K562 (cell line): ENCODE data around the gene EHBP1L1. TPM values are rescaled to one million over a fixed set of nuclear protein-coding genes. Genes with fewer than 3 reads are reported as not detected.
A peak's percentile ranks its signal among the peaks of the same experiment; 100 is the strongest.

Experiments used
- DPF2 ChIP-seq: fragments of 450-650 bp; IDR thresholded peaks from 2 replicates; pipeline ENCODE4 v1.6.1; 2016
- EZH2 ChIP-seq: IDR thresholded peaks from 2 replicates; pipeline ENCODE4 v1.6.1; 2012; ENCODE audit warnings: low read depth, mild to moderate bottlenecking, inconsistent platforms, low read length, borderline replicate concordance
- HDAC6 ChIP-seq: IDR thresholded peaks from 2 replicates; pipeline ENCODE4 v1.6.1; 2012; ENCODE audit warnings: low read depth, mild to moderate bottlenecking, control low read depth, inconsistent platforms, low read length, moderate library complexity
- HLTF ChIP-seq: fragments of 450-650 bp; IDR thresholded peaks from 2 replicates; pipeline ENCODE4 v1.6.1; 2016
- KDM5B ChIP-seq: fragments of 200-600 bp; sonication (generic); IDR thresholded peaks from 2 replicates; pipeline ENCODE4 v1.6.1; 2012; ENCODE audit warnings: low read depth, mild to moderate bottlenecking, moderate library complexity, low read length, control low read depth, inconsistent platforms; ENCODE audit not compliant: insufficient replicate concordance
- L3MBTL2 ChIP-seq: fragments of 450-650 bp; IDR thresholded peaks from 2 replicates; pipeline ENCODE4 v1.6.1; 2016; ENCODE audit warnings: mild to moderate bottlenecking, moderate library complexity
- PHF8 ChIP-seq: fragments of 200-600 bp; sonication (generic); IDR thresholded peaks from 2 replicates; pipeline ENCODE4 v1.6.1; 2012; ENCODE audit warnings: mixed run types, mild to moderate bottlenecking, inconsistent platforms, low read length, moderate library complexity, borderline replicate concordance
- POLR2AphosphoS5 ChIP-seq: IDR thresholded peaks from 2 replicates; pipeline ENCODE4 v1.6.1; 2011; ENCODE audit warnings: mild to moderate bottlenecking, low read depth, low read length, moderate library complexity; ENCODE audit not compliant: control insufficient read depth, insufficient read depth
- SP1 ChIP-seq: sonication (generic); formaldehyde crosslinking; IDR thresholded peaks from 2 replicates; pipeline ENCODE4 v1.8.1; 2022; ENCODE audit warnings: mild to moderate bottlenecking, missing genetic modification reagents
- SRSF7 ChIP-seq: fragments of 200-400 bp; formaldehyde crosslinking; optimal IDR thresholded peaks from 2 replicates; pipeline ENCODE3; 2017; ENCODE audit warnings: mild to moderate bottlenecking, low read depth, low read length
- TAF15 ChIP-seq: fragments of 200-400 bp; formaldehyde crosslinking; IDR thresholded peaks from 2 replicates; pipeline ENCODE4 v1.6.1; 2017; ENCODE audit warnings: mild to moderate bottlenecking, low read depth, low read length, moderate library complexity
- TEAD2 ChIP-seq: fragments of 450-650 bp; IDR thresholded peaks from 2 replicates; pipeline ENCODE4 v1.6.1; 2016; ENCODE audit warnings: missing genetic modification characterization, control low read depth, missing compliant biosample characterization
- TGIF2 ChIP-seq: sonication (generic); formaldehyde crosslinking; IDR thresholded peaks from 2 replicates; pipeline ENCODE4 v1.8.1; 2022; ENCODE audit warnings: mild to moderate bottlenecking, missing genetic modification reagents, moderate library complexity
- THAP12 ChIP-seq: fragments of 250-450 bp; sonication (Bioruptor Pico); IDR thresholded peaks from 2 replicates; pipeline ENCODE4 v1.9.0; 2021; ENCODE audit warnings: mild to moderate bottlenecking, inconsistent platforms
- polyA plus RNA-seq, 8 experiments: library from polyadenylated mRNA; depleted of rRNA in 4 of 8; stranded (reverse) in 5 of 8; unstranded in 3 of 8; fragments of >200 nt; fragmentation: Nextera tagmentation in 2 of 8; fragmentation: Illumina TruSeq in 1 of 8; extraction: Ambion mirVana in 2 of 8; extraction: Trizol in 1 of 8; gene quantifications; 2 replicates each; pipeline versions ENCODE4 v1.2.1 to v1.2.3, GENCODE V29; 2011 to 2014; ENCODE audit warnings: inconsistent platforms in 1 of 8, missing spikeins in 1 of 8
- total RNA-seq, 7 experiments: library from RNA; depleted of rRNA in 6 of 7; stranded (reverse); fragments of >200 nt in 6 of 7; fragmentation: Illumina TruSeq in 2 of 7; extraction: Trizol in 2 of 7; gene quantifications; 2 replicates each; pipeline versions ENCODE4 v1.2.1 to v1.2.3, GENCODE V29; 2011 to 2021; ENCODE audit warnings: low replicate concordance in 1 of 7
- TF ChIP-seq, protein P1 (sequence below): fragments of 450-650 bp; IDR thresholded peaks from 2 replicates; pipeline ENCODE4 v1.6.1; 2016; ENCODE audit warnings: antibody characterized with exemption
- TF ChIP-seq, protein P2 (sequence below): sonication (generic); formaldehyde crosslinking; IDR thresholded peaks from 2 replicates; pipeline ENCODE4 v1.8.1; 2023; ENCODE audit warnings: missing genetic modification reagents, mild to moderate bottlenecking, borderline replicate concordance

The EHBP1L1 gene
- total and polyA plus RNA-seq, 9 of the 15 experiments (the other 6 are each of a cell fraction or from before 2014, with no cell fraction given), result 0.03 to 87.1 (median 26.3) TPM

GRCh38 chr11:65569973-65570918 is 5.6 kb upstream of the EHBP1L1 start, which contains the start of gene ZNRD2 (continued):
- peak; percentile 62 for TF ChIP-seq KDM5B
- TF ChIP-seq, protein P1, sequence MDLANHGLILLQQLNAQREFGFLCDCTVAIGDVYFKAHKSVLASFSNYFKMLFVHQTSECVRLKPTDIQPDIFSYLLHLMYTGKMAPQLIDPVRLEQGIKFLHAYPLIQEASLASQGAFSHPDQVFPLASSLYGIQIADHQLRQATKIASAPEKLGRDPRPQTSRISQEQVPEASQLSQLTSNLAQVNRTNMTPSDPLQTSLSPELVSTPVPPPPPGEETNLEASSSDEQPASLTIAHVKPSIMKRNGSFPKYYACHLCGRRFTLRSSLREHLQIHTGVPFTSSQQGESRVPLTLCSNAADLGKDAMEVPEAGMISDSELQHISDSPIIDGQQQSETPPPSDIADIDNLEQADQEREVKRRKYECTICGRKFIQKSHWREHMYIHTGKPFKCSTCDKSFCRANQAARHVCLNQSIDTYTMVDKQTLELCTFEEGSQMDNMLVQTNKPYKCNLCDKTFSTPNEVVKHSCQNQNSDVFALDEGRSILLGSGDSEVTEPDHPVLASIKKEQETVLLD, result peak; percentile 67
- TF ChIP-seq, protein P2, sequence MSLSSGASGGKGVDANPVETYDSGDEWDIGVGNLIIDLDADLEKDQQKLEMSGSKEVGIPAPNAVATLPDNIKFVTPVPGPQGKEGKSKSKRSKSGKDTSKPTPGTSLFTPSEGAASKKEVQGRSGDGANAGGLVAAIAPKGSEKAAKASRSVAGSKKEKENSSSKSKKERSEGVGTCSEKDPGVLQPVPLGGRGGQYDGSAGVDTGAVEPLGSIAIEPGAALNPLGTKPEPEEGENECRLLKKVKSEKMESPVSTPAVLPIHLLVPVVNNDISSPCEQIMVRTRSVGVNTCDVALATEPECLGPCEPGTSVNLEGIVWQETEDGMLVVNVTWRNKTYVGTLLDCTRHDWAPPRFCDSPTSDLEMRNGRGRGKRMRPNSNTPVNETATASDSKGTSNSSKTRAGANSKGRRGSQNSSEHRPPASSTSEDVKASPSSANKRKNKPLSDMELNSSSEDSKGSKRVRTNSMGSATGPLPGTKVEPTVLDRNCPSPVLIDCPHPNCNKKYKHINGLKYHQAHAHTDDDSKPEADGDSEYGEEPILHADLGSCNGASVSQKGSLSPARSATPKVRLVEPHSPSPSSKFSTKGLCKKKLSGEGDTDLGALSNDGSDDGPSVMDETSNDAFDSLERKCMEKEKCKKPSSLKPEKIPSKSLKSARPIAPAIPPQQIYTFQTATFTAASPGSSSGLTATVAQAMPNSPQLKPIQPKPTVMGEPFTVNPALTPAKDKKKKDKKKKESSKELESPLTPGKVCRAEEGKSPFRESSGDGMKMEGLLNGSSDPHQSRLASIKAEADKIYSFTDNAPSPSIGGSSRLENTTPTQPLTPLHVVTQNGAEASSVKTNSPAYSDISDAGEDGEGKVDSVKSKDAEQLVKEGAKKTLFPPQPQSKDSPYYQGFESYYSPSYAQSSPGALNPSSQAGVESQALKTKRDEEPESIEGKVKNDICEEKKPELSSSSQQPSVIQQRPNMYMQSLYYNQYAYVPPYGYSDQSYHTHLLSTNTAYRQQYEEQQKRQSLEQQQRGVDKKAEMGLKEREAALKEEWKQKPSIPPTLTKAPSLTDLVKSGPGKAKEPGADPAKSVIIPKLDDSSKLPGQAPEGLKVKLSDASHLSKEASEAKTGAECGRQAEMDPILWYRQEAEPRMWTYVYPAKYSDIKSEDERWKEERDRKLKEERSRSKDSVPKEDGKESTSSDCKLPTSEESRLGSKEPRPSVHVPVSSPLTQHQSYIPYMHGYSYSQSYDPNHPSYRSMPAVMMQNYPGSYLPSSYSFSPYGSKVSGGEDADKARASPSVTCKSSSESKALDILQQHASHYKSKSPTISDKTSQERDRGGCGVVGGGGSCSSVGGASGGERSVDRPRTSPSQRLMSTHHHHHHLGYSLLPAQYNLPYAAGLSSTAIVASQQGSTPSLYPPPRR (CRISPR knock-in tag), result peak; percentile 87; the same call in 1 of the 2 replicates
- TF ChIP-seq SP1 (CRISPR knock-in tag), result peak; percentile 100
- peak; percentile 84 for TF ChIP-seq L3MBTL2
- TF ChIP-seq SRSF7, result no peak
- TF ChIP-seq TAF15, result no peak
- no peak for TF ChIP-seq HDAC6
- TF ChIP-seq DPF2, result no peak
- peak; percentile 61; the same call in 1 of the 2 replicates for TF ChIP-seq POLR2AphosphoS5
- no peak for TF ChIP-seq EZH2
- no peak for TF ChIP-seq THAP12 (CRISPR knock-in tag)
- TF ChIP-seq TGIF2 (CRISPR knock-in tag), result no peak
- TF ChIP-seq TEAD2, result no peak
- no peak for TF ChIP-seq HLTF
- TF ChIP-seq PHF8, result peak; percentile 63; the same call in 1 of the 2 replicates
